Ovary (tissue), 3 donors: Measurements from ENCODE around the gene IGF1R.

Experiments
- CTCF ChIP-seq, 3 donors: fragments of 450-650 bp in 2 of 3; fragments of 200-600 bp in 1 of 3; IDR thresholded peaks; one replicate each; pipeline versions ENCODE4 v1.5.1 to v1.8.0; 2016 to 2022; ENCODE audit warnings: antibody characterized with exemption in 3 of 3, mild to moderate bottlenecking in 1 of 3
- EP300 ChIP-seq: sonication (generic); formaldehyde crosslinking; IDR thresholded peaks from one replicate; pipeline ENCODE4 v1.6.1; 2017; ENCODE audit warnings: antibody characterized with exemption
- POLR2A ChIP-seq: fragments of 450-650 bp; IDR thresholded peaks from one replicate; pipeline ENCODE4 v1.6.1; 2017; ENCODE audit warnings: antibody characterized with exemption, mild to moderate bottlenecking, moderate library complexity
- donor health status: DM: no; HTN: no; CAD: no.

DNA sequence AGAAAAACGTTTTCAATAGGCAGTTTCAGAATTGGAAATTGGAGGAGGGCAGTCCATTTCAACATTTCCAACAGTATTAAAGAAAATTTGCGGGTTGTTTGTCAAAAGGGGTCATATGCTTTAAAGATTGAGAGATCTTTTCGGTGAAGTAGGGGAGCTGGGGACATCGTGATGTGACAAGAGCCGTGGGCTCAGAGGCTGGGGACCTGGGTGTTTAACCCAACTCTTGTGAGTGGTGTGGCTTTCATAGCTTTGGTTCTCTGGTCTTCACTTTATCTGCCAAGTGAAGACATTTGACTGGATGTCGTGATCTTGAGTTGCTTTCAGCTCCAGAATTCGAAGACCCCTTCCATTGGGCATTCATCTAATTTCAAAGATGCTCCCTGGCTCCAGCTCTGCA is 226.0 kb downstream of the IGF1R start:
- TF ChIP-seq CTCF (IDR thresholded peaks at IDR 0.05) (no peak), POLR2A (no peak), EP300 (no peak)
